Hepatocyte (in vitro differentiated cells): ENCODE data around the gene MAPK8IP2. TPM values are rescaled to one million over a fixed set of nuclear protein-coding genes. Genes with fewer than 3 reads are reported as not detected.

Source experiments
- DNase-seq: peaks from one replicate; pipeline ENCODE4 v3.0.0-alpha.2; 2016; ENCODE audit warnings: low spot score
- H2AFZ ChIP-seq: fragments of 200-600 bp; sonication (generic); 2 replicates; pipeline ENCODE4 v1.6.0; 2016; ENCODE audit warnings: antibody characterized with exemption, mild to moderate bottlenecking
- H3K27ac ChIP-seq: fragments of 200-600 bp; sonication (generic); 2 replicates; pipeline ENCODE4 v1.5.1; 2016; ENCODE audit warnings: mild to moderate bottlenecking
- H3K27me3 ChIP-seq: fragments of 200-600 bp; sonication (generic); 2 replicates; pipeline ENCODE4 v1.6.1; 2016
- H3K36me3 ChIP-seq: fragments of 200-600 bp; sonication (generic); replicated peaks from 2 replicates; pipeline ENCODE4 v1.5.1; 2016; ENCODE audit warnings: low read depth; ENCODE audit not compliant: insufficient read depth
- H3K4me1 ChIP-seq: fragments of 200-600 bp; sonication (generic); 2 replicates; pipeline ENCODE4 v1.5.1; 2016; ENCODE audit warnings: mild to moderate bottlenecking, moderate library complexity; ENCODE audit not compliant: insufficient read depth
- H3K4me2 ChIP-seq: fragments of 200-600 bp; sonication (generic); 2 replicates; pipeline ENCODE4 v1.6.0; 2016
- H3K4me3 ChIP-seq: fragments of 200-600 bp; sonication (generic); 2 replicates; pipeline ENCODE4 v1.5.1; 2016; ENCODE audit warnings: mild to moderate bottlenecking
- H3K79me2 ChIP-seq: fragments of 200-600 bp; sonication (generic); 2 replicates; pipeline ENCODE4 v1.6.0; 2017; ENCODE audit warnings: mild to moderate bottlenecking
- H3K9me2 ChIP-seq: fragments of 200-600 bp; sonication (generic); replicated peaks from 2 replicates; pipeline ENCODE4 v1.6.0; 2017; ENCODE audit warnings: mild to moderate bottlenecking; ENCODE audit not compliant: insufficient read depth
- H3K9me3 ChIP-seq: fragments of 200-600 bp; sonication (generic); 2 replicates; pipeline ENCODE4 v1.5.1; 2016; ENCODE audit warnings: low read depth, mild to moderate bottlenecking
- H4K20me1 ChIP-seq: fragments of 200-600 bp; sonication (generic); 2 replicates; pipeline ENCODE4 v1.6.0; 2016; ENCODE audit warnings: mild to moderate bottlenecking; ENCODE audit not compliant: insufficient read depth, poor library complexity, severe bottlenecking
- EZH2 ChIP-seq: fragments of 200-600 bp; sonication (generic); IDR thresholded peaks from 2 replicates; pipeline ENCODE4 v1.6.1; 2016; ENCODE audit warnings: antibody characterized with exemption, mild to moderate bottlenecking, borderline replicate concordance
- EZH2phosphoT487 ChIP-seq: fragments of 200-600 bp; sonication (generic); IDR thresholded peaks from one replicate; pipeline ENCODE4 v1.6.1; 2018; ENCODE audit warnings: antibody characterized with exemption, mild to moderate bottlenecking, low read depth, moderate library complexity; ENCODE audit not compliant: unreplicated experiment, severe bottlenecking
- WGBS: methylation state at CpG from one replicate; pipeline ENCODE4 v1.1.6; 2016; ENCODE audit warnings: low lambda C conversion rate; ENCODE audit errors: missing lambda C conversion rate; 5-methylcytosine and 5-hydroxymethylcytosine counted together
- polyA plus RNA-seq: library from polyadenylated mRNA; unstranded; fragments of >200 nt; fragmentation: Nextera tagmentation; extraction: Ambion mirVana; gene quantifications from 2 replicates; pipeline ENCODE4 v1.2.1, GENCODE V29; 2016
- total RNA-seq: library from RNA; depleted of rRNA; stranded (reverse); fragments of >200 nt; gene quantifications from 2 replicates; pipeline ENCODE4 v1.2.3, GENCODE V29; 2014
- TF ChIP-seq, protein P1 (sequence below): fragments of 200-600 bp; sonication (generic); IDR thresholded peaks from 2 replicates; pipeline ENCODE4 v1.5.1; 2016; ENCODE audit warnings: antibody characterized with exemption, mild to moderate bottlenecking; ENCODE audit not compliant: poor library complexity

Gene MAPK8IP2
- total and polyA plus RNA-seq, 2 experiments from 2014 or later, result 1.6 to 4.0 TPM

DNA sequence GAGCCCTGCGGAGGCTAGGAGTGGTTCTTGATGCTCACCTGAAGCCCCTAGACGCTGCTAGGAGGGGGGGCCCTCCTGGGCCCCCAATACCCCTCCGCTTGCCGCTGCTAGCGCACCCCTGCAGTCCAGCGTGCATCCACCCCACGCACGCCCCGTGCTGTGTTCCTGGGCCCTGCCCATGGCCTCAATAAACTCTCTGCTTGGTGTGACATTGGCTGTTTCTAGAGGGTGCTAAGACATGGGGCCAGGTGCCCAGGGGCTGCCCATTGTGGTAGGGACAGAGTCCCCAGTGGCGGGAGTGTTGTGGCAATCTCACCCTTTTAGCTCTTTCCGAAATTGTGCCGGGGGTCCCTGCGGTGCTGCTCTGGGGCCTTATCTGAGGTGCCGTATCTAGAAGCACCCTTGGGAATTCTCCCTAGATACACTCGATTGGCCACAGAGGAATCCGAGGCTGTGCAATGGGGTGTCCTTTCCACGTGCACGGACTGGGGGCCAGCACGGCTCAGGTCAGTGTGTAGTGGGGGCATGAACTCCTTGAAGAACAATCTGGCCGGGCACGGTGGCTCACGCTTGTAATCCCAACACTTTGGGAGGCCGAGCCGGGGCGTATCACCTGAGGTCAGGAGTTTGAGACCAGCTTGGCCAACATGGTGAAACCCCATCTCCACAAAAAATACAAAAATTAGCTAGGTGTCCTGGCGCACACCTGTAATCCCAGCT, 10.9 kb downstream of the MAPK8IP2 start:
- Histone ChIP-seq H3K27me3 (no peaks in the 10 kb centered on the region), H3K4me3 (no peak overlapping the region), H3K9me2 (no peaks in the 10 kb centered on the region), H2AFZ (no peak overlapping the region), H3K36me3 (no peaks in the 10 kb centered on the region), H3K4me2 (no peak overlapping the region), H3K4me1 (no peaks in the 10 kb centered on the region), H3K27ac (no peak overlapping the region), H3K9me3 (no peaks in the 10 kb centered on the region), H4K20me1 (no peaks in the 10 kb centered on the region), H3K79me2 (no peaks in the 10 kb centered on the region)
- no peak for DNase-seq
- TF ChIP-seq EZH2phosphoT487 (no peak), EZH2 (no peak)
- TF ChIP-seq, protein P1, sequence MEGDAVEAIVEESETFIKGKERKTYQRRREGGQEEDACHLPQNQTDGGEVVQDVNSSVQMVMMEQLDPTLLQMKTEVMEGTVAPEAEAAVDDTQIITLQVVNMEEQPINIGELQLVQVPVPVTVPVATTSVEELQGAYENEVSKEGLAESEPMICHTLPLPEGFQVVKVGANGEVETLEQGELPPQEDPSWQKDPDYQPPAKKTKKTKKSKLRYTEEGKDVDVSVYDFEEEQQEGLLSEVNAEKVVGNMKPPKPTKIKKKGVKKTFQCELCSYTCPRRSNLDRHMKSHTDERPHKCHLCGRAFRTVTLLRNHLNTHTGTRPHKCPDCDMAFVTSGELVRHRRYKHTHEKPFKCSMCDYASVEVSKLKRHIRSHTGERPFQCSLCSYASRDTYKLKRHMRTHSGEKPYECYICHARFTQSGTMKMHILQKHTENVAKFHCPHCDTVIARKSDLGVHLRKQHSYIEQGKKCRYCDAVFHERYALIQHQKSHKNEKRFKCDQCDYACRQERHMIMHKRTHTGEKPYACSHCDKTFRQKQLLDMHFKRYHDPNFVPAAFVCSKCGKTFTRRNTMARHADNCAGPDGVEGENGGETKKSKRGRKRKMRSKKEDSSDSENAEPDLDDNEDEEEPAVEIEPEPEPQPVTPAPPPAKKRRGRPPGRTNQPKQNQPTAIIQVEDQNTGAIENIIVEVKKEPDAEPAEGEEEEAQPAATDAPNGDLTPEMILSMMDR, result no peak
- WGBS, result 91% methylated on average over 25 of the region's 26 CpGs

DNA sequence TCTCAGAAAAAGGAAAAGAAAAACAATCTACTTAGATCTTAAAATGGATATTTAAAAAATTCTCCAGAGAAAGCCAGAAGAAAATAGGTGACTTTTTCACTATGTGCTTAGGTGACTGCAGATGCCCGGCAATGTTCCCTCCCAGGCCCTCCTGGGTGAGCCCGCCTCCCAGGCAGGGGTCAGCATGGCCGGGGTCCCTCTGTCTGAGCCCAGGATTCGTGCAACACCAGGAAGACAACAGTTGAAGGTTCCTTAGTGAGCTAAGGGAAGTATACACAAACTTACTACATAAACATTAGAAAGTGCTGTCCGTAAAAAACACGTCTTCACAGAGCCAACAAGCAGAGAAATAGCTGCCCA, 11.6 kb downstream of the MAPK8IP2 start:
- no peaks in the 10 kb centered on the region for H3K9me2 ChIP-seq
- H3K9me3 ChIP-seq, result no peaks in the 10 kb centered on the region
- no peak for DNase-seq
- H3K4me3 ChIP-seq, result no peak overlapping the region
- H3K27ac ChIP-seq, result no peak overlapping the region
- TF ChIP-seq EZH2phosphoT487 (no peak), EZH2 (no peak)
- TF ChIP-seq, protein P1, result no peak
- no peaks in the 10 kb centered on the region for H3K36me3 ChIP-seq
- H2AFZ ChIP-seq, result no peak overlapping the region
- H3K4me1 ChIP-seq, result no peaks in the 10 kb centered on the region
- no peak overlapping the region for H3K4me2 ChIP-seq
- no peaks in the 10 kb centered on the region for H3K79me2 ChIP-seq
- H3K27me3 ChIP-seq, result no peaks in the 10 kb centered on the region
- no peaks in the 10 kb centered on the region for H4K20me1 ChIP-seq
- 71% methylated on average over 6 of the region's 6 CpGs for WGBS

DNA sequence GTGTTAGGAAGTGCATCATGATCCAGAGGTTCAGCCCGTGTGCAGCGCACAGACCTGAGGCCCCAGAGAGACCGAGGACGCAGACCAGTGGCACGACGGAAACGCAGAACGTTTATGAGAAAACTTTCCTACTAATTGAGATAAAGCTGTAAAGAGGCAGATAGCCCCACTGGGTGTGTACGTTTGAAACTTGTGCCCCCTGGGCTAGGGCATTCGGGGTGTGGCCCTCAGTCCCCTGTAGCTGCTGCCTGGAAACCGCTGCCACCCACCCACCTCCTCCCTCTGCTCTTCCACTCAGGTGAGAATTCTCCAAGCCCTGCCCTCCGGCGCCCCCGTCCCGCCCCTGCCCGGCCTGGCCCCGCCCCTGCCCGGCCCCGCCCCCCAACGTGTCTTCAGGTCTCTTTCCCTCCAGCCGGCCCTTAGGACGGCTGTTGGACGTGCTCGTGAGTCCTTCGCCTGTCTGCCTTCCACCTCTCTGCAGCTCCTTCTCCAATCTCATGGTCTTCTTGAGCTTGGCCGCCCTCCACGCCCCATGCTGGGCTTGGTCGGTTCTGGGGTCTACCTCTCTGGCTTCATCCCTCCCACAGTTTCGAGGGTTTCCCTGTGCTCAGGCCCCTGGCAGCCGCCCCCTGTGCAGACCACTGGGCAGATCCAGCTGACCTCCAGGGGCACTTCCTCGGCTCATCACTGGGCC, 12.1 kb downstream of the MAPK8IP2 start:
- 56% methylated on average over 22 of the region's 31 CpGs for WGBS
- Histone ChIP-seq H3K36me3 (no peaks in the 10 kb centered on the region), H3K4me3 (no peak overlapping the region), H3K9me3 (no peaks in the 10 kb centered on the region), H3K27ac (no peak overlapping the region), H2AFZ (no peak overlapping the region), H3K4me2 (no peak overlapping the region), H3K4me1 (no peaks in the 10 kb centered on the region), H3K9me2 (no peaks in the 10 kb centered on the region), H4K20me1 (no peaks in the 10 kb centered on the region), H3K79me2 (no peaks in the 10 kb centered on the region), H3K27me3 (no peaks in the 10 kb centered on the region)
- TF ChIP-seq, protein P1, result no peak
- TF ChIP-seq EZH2 (no peak), EZH2phosphoT487 (no peak)
- DNase-seq, result no peak
